Ovary (tissue), 3 donors: ENCODE data around the gene UXS1.

Experiments
- EP300 ChIP-seq: sonication (generic); formaldehyde crosslinking; IDR thresholded peaks from one replicate; pipeline ENCODE4 v1.6.1; 2017; ENCODE audit warnings: antibody characterized with exemption
- POLR2A ChIP-seq: fragments of 450-650 bp; IDR thresholded peaks from one replicate; pipeline ENCODE4 v1.6.1; 2017; ENCODE audit warnings: antibody characterized with exemption, mild to moderate bottlenecking, moderate library complexity
- TF ChIP-seq, protein P1 (sequence below), 3 donors: fragments of 450-650 bp in 2 of 3; fragments of 200-600 bp in 1 of 3; IDR thresholded peaks; one replicate each; pipeline versions ENCODE4 v1.5.1 to v1.8.0; 2016 to 2022; ENCODE audit warnings: antibody characterized with exemption in 3 of 3, mild to moderate bottlenecking in 1 of 3
- donor health status: DM: no; HTN: no; CAD: no.

- TF ChIP-seq, protein P1, sequence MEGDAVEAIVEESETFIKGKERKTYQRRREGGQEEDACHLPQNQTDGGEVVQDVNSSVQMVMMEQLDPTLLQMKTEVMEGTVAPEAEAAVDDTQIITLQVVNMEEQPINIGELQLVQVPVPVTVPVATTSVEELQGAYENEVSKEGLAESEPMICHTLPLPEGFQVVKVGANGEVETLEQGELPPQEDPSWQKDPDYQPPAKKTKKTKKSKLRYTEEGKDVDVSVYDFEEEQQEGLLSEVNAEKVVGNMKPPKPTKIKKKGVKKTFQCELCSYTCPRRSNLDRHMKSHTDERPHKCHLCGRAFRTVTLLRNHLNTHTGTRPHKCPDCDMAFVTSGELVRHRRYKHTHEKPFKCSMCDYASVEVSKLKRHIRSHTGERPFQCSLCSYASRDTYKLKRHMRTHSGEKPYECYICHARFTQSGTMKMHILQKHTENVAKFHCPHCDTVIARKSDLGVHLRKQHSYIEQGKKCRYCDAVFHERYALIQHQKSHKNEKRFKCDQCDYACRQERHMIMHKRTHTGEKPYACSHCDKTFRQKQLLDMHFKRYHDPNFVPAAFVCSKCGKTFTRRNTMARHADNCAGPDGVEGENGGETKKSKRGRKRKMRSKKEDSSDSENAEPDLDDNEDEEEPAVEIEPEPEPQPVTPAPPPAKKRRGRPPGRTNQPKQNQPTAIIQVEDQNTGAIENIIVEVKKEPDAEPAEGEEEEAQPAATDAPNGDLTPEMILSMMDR (IDR thresholded peaks at IDR 0.05): no peak
- TF ChIP-seq EP300 (no peak), POLR2A (no peak)
These were observed 139.8 kb downstream of the UXS1 start for GRCh38 chr2:106054321-106054720.
